ENCODE results near the gene ACOT8.
"Not testable (repeated sequence)": the region's sequence is repeated elsewhere in the genome, so short reads cannot be mapped to it uniquely, and the experiment has no call there.

The ACOT8 gene

DNA sequence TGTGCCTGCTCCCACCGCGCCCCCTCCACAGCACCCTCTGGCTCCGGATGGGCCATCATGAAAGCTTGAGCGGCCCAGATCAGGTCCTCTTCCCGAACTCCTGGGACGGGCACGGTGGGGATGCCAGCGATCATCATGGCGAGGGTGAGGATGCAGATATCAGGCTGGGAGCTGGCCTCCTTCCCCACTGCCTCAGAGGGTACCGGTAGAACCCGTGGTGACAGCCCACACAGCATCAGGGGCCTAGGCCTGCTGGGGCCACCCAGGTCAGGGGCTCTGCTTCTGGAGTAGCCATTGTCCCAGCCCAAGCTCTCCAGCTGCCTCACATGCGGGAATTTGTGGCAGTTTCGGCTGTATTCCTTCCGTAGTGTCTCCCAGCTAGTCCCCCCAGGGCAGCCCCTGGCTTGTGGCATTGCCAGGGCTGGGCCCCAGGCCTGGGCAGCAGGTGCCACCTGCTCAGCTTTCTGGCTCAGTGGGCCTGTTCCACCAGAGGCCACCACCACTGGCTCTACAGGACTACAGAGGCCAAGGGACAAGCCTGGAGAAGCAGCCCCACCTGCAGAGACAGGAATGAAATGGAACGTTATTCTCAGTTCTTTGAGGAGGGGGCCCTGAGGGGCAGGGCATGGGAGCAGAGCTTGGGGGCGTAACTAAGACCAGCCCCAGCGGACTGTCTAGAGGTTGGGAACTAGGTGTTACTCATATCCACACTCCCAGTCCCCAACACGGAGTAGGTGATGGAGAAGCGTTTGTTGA lies 29.6 kb upstream of the ACOT8 start:
- DNase-seq = no peak

GRCh38 chr20:45883100-45883469 lies 25.9 kb upstream of the ACOT8 start:
- DNase-seq = no peak

DNA sequence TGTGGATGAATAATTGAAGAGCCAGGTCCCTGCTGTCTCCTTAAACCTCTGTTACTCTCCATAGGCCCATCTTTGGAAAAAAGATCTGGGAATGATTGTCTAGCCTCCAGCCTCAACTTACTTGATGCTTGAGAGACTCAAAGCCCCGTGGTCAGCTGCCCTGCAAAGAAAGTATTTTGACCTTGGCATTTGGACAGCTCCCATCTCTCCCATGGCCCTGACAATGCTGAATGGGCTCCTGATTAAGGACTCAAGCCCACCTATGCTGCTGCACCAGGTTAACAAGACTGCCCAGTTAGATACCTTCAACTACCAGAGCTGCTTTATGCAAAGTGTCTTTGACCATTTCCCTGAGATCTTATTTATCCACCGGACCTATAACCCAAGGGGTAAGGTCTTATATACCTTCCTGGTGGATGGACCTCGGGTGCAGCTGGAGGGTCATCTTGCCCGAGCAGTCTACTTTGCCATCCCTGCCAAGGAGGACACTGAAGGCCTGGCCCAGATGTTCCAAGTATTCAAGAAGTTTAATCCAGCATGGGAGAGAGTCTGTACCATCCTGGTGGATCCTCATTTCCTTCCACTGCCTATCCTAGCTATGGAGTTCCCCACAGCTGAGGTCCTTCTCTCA lies 25.4 kb upstream of the ACOT8 start:
- DNase-seq = no peak

DNA sequence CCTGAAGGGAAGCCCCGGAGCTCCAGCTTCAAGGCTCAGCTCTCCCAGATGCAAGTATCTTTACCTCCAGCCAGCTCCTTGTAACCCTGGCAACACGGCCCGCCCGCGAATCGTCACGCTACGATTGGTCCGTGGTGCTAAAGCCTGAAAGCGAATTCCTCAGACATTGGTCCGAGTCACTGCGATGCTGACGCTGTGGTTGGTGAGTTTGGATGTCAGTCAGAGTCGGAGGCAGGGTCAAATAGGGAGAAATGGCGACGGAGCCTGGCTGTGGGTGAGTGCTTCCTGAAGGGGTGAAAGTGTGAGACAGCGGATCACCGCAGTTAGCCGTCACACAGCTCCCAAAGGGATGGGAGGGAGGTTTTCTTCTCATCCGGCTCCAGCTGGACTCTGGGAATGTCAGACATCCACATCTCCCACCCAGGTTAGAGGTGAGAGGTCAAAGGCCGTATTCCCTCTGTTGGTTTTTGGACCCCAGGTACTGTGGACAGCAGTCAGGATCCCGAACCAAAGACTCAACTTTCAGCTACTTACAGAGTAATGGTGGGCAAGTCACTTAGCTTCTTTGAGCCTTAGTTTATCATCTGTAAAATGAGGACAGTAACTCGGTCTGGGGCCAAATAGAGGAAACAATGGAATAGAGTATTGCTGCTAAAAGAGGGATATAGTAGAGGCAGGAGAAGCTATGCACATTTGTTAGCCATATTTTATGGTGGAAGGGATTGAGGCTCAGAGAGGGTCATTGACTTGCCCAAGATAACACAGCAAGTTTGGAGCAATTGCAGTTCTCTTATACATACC lies 24.0 kb upstream of the ACOT8 start, which contains the start of gene ZSWIM1:
Gene ZSWIM1, plus strand, starts transcription at position 240 of the 801 bp plus-strand sequence. CDS start 1,366 bp downstream, outside the sequence.
- peak; percentile 99 for DNase-seq

DNA sequence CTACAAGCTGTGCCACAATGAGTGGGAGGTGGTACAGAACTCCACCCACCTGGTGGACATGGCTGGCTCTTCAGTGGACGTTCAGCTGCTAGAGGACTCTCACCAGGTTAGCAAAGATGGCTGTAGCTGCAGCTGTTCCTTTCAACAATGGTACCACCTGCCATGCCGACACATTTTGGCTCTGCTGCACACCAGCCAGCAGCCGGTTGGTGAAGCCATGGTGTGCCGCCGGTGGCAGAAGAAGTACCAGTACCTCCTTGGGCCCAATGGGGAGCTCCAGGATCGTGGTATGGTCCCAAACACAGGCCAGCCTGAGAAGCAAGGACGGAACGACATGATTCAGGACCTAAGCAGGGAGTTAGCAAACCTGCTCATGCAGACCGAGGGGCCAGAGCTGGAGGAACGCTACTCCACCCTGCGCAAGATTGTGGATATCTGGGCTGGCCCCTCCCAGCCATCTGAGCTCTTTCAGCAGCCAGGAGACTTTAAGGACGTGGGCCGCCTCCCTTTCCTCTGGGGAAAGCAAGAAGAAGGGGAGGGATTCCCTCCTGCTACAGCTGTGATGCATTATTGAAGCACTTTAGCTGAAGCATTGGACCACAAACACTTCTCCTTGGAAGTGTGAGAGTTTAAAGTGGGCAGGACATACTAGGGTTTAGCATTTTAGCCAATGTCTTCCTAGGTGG lies 21.0 kb upstream of the ACOT8 start:
- no peak for DNase-seq

DNA sequence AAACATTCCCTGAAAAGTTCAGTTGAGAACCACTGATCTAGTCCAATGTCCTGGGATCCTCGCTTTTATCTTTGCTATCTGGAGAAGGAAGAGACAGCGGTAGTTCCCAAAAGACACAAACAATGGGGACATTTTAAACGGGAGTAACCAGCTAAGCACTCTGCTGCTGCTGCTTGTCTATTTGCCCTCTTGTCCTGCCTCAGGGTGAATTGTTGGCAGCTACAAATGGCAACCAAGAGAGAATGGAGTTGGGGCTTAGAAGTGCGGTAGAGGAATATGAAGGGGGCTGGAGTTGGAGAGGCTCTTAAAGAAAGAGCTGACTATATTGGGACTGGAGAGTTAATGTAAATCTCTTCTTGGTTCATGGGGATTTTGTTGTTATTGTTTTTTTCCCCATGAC lies 17.4 kb upstream of the ACOT8 start:
- no peak for DNase-seq

- DNase-seq = not testable (repeated sequence)
Measured at GRCh38 chr20:45874104-45874481, 16.9 kb upstream of the ACOT8 start.

- no peak for DNase-seq
Measured at GRCh38 chr20:45873409-45874103, 16.4 kb upstream of the ACOT8 start.

- DNase-seq = no peak
Measured at GRCh38 chr20:45872626-45873025, 15.4 kb upstream of the ACOT8 start.

DNA sequence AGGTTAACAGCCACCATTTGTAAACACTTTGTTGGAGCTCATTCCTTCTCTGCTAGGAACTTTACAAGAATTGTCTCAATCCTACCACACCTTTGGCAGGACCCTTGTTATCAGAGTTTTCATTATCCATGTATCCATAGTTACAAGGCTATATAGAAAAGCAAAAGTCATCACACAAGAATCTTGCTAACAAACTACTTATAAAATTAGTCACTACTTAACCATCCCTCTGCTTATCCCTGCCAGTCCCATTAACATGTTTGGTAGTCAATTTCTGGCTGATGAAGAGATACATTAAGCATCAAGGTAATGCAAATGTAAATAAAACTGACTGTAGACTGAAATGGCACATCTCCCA lies 10.6 kb upstream of the ACOT8 start:
- DNase-seq = peak; percentile 67

GRCh38 chr20:45867136-45867818 lies 10.1 kb upstream of the ACOT8 start:
- DNase-seq = no peak

DNA sequence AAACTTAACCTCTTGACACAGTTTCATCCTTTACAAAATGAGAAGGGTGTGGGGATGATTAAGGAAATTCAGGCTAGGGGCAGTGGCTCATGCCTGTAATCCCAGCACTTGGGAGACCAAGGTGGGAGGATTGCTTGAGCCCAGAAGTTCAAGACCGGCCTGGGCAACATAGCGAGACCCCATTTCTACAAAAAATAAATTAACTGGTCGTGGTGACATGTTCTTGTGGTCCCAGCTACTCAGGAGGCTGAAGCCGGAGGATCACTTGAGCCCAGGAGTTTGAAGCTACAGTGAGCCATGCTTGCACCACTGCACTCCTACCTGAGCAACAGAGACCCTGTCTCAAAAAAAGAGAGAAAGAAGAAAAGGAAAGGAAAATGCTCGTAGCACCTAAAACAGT lies 9.3 kb upstream of the ACOT8 start:
- DNase-seq = no peak

DNA sequence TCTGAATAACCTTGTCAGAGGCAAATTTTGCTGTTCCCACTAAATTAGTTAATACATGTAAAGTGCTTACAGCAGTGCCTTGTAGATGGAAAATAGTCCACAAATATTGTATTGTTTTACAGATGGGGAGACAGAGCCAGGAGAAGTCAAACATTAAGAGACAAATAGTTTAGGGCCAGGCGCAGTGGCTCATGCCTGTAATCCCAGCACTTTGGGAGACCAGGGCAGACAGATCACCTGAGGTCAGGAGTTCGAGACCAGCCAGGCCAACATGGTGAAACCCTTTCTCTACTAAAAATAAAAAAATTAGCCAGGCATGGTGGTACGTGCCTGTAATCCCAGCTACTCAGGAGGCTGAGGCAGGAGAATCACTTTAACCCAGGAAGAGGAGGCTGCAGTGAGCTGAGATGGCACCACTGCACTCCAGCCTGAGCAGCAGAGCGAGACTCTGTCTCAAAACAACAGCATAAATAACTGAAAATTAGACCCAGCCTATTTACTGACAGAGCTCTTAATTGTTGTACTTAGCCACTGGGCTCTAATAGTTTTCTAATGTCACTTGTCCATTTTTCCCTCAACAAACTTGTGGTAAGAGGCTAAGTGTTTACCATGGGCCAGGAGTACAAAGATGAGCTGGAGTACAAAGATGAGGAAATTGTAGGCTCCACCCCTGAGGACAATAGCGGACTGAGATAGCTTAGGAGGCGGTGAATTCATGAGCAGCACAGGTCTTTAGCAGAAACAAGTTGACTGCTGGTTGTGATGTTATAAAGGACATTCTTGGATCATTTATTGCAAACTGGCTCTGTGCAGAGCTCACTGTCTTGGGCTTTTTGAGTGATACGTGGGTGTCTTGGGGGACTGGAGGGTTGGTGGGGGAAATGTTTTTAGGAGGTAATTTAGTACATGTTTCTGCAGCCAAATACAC lies 6.6 kb upstream of the ACOT8 start:
- DNase-seq = no peak

- DNase-seq = no peak
Measured at GRCh38 chr20:45861221-45862075, 4.3 kb upstream of the ACOT8 start.

GRCh38 chr20:45860560-45861220 lies 3.5 kb upstream of the ACOT8 start:
- no peak for DNase-seq

GRCh38 chr20:45859916-45860315 lies 2.7 kb upstream of the ACOT8 start:
- no peak for DNase-seq

GRCh38 chr20:45857882-45858216 lies 657 bp upstream of the ACOT8 start:
- no peak for DNase-seq

DNA sequence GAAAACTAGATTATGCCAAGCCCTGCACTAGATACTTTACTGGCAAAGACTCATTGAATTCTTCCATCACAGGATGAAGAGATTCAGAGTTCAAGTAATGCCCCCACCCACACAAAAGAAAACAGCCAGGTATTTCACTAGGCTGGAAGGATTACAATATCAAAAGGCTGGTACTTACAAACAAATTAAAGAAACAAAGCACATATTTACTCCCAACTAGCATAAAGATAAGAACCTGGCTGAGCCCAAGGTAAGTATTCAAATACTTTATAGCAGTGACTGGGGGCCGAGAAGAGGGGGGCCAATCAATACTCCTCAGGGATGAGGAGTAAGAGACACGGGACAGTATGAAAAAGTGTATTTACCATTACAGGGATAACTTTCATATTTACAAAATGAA lies 3.7 kb downstream of the ACOT8 start:
- DNase-seq = no peak

GRCh38 chr20:45852326-45852725 lies 4.9 kb downstream of the ACOT8 start:
- no peak for DNase-seq

Data from fibroblast of skin of back (primary cell).